ENCODE data around the gene ZNF791.
A peak's percentile ranks its signal among the peaks of the same experiment; 100 is the strongest.

ZNF791 gene

DNA sequence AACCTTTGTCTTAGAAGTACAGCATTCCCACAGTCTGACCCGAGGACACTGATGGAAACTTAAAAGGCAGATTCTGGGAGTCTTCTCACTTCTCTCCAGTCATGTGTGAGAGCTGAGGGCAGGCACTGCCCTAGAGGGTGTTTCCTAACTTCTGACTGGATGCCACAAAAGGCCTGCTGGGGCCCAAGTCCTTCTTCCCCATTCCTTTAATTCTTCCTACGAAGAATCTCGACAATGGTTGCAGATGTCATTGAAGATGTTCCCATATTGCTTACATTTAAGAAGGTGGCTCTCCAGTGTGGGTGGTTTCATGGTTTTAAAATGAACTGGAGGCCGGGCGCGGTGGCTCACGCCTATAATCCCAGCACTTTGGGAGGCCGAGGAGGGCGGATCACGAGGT is 32.1 kb upstream of the ZNF791 start:
- H3K36me3 ChIP-seq: peaks cover 44 to 77% (median 62%) of the 10 kb centered on the region in 3 donors
- TF ChIP-seq, protein P1, sequence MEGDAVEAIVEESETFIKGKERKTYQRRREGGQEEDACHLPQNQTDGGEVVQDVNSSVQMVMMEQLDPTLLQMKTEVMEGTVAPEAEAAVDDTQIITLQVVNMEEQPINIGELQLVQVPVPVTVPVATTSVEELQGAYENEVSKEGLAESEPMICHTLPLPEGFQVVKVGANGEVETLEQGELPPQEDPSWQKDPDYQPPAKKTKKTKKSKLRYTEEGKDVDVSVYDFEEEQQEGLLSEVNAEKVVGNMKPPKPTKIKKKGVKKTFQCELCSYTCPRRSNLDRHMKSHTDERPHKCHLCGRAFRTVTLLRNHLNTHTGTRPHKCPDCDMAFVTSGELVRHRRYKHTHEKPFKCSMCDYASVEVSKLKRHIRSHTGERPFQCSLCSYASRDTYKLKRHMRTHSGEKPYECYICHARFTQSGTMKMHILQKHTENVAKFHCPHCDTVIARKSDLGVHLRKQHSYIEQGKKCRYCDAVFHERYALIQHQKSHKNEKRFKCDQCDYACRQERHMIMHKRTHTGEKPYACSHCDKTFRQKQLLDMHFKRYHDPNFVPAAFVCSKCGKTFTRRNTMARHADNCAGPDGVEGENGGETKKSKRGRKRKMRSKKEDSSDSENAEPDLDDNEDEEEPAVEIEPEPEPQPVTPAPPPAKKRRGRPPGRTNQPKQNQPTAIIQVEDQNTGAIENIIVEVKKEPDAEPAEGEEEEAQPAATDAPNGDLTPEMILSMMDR (IDR thresholded peaks at IDR 0.05): no peak

DNA sequence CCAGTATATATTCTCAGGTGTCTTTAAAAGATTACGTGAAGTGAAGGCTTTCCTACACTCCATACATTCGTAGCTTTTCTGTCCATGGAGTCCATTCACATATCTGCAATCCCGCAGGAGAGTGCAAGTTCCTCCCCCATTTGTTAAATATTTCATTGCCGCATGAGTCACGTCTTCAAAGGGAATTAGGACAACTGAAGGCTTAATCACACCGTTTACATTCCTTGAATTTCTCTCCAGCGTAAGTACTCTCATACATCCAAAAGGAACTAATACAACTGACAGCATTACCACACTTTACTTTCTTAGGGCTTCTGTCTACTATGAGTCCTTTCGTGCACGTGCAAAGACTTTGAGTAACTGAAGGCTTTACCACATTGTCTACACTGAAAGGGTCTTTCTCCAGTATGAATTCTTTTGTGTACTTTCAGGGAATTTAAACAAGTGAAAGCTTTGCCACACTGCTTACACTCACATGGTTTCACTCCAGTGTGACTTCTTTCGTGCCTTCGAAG is 30.5 kb upstream of the ZNF791 start:
- no peak for DNase-seq
- Histone ChIP-seq H3K36me3 (peaks cover 44 to 81% (median 70%) of the 10 kb centered on the region in 3 donors), H3K9me3 (peaks cover 0 to 36% (median 16%) of the 10 kb centered on the region in 3 donors), H3K4me1 (no peaks in the 10 kb centered on the region), H3K27me3 (no peaks in the 10 kb centered on the region), H3K27ac (no peak overlapping the region), H3K4me3 (no peak overlapping the region)
- intact Hi-C loops (cut with DNase I; ENCODE audit: low total_unique reads): no loop called here
- TF ChIP-seq, protein P1 (IDR thresholded peaks at IDR 0.05): no peak

More for the DNA sequence above, 32.1 kb upstream of the ZNF791 start:
- Histone ChIP-seq H3K4me1 (no peaks in the 10 kb centered on the region), H3K9me3 (peaks cover 0 to 36% (median 16%) of the 10 kb centered on the region in 3 donors), H3K27ac (no peak overlapping the region), H3K27me3 (no peaks in the 10 kb centered on the region), H3K4me3 (no peak overlapping the region)
- intact Hi-C loops (cut with DNase I; ENCODE audit: low total_unique reads): no loop called here
- DNase-seq: no peak

DNA sequence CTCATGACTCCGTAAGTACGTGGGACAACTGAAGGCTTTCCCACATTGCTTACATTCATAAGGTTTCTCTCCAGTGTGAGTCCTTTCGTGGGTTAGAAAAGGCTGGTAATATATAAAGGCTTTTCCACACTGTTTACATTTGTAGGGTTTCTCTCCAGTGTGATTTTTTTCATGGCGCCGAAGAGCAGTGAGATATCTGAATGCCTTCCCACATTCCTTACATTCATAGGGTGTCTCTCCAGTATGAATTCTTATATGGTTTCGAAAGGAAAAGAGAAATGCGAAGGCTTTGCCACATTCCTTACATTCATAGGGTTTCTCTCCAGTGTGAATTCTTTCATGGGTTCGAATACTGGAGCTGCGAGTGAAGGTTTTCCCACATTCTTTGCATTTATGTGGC is 29.6 kb upstream of the ZNF791 start:
- intact Hi-C loops (cut with DNase I; ENCODE audit: low total_unique reads): no loop called here
- Histone ChIP-seq H3K36me3 (peaks cover 44 to 72% (median 70%) of the 10 kb centered on the region in 3 donors), H3K4me1 (no peaks in the 10 kb centered on the region), H3K9me3 (peaks cover 0 to 36% (median 16%) of the 10 kb centered on the region in 3 donors), H3K4me3 (no peak overlapping the region), H3K27me3 (no peaks in the 10 kb centered on the region), H3K27ac (no peak overlapping the region)
- TF ChIP-seq, protein P1 (IDR thresholded peaks at IDR 0.05): no peak
- no peak for DNase-seq

DNA sequence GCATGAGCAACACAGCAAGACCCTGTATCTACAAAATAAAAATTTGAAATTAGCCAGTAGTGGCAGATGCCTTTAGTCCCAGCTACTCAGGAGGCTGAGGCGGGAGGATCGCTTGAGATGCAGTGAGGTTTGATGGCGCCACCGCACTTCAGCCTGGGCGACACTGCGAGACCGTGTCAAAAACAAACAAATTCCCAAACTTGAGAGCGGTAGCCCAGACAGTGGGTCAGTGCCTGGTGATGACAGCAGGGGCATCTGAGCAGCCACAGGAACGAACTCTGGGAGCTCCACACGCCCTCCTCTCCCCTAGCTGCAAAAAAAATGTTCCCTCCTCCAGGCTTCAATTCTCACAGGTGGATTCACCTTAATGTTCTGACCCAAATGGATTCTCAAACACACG is 14.2 kb upstream of the ZNF791 start:
- Histone ChIP-seq H3K36me3 (peaks cover 4 to 37% (median 20%) of the 10 kb centered on the region in 3 donors), H3K9me3 (no peaks in the 10 kb centered on the region), H3K27ac (no peak overlapping the region), H3K4me1 (no peaks in the 10 kb centered on the region), H3K4me3 (no peak overlapping the region), H3K27me3 (no peaks in the 10 kb centered on the region)
- peak in 1 of 2 donors; percentile 16 for DNase-seq
- intact Hi-C loops (cut with DNase I; ENCODE audit: low total_unique reads): no loop called here
- TF ChIP-seq, protein P1 (IDR thresholded peaks at IDR 0.05): no peak

DNA sequence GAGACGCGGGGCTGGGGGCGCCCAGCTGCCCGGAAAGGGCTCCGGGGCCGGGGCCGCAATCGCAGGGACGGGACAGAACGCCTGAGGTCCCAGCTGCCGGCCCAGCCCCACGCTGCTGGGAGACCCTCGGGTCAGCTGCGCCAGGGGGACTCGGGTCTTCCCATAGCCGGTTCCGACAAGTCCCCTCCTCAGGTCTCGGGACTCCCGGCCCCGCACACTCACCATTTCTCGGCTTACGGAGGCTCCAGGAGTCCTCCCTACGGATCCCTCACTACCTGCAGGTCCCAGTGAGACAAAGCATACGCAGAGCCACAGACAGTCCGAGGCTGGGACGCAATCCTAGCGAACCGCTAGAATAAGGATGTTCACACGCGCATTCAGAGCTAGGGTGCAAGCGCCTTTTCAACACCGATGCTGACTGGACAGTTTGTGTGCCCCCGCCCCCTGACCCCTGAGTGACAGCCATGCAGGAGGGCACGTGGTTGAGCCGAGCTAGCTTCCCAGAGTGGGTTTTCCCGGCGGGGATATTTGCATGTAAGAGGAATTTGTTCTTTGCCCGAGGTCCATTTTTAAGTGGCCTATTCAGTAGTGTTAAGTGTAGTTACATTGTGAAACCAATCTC is 13.7 kb upstream of the ZNF791 start:
- Histone ChIP-seq H3K27me3 (no peaks in the 10 kb centered on the region), H3K9me3 (no peaks in the 10 kb centered on the region), H3K4me3 (no peak overlapping the region), H3K27ac (no peak overlapping the region), H3K4me1 (no peaks in the 10 kb centered on the region), H3K36me3 (peaks cover 4 to 35% (median 20%) of the 10 kb centered on the region in 3 donors)
- TF ChIP-seq, protein P1 (IDR thresholded peaks at IDR 0.05): no peak
- intact Hi-C loops (cut with DNase I; ENCODE audit: low total_unique reads): no loop called here
- peak in 1 of 2 donors; percentile 47 for DNase-seq

All from tibial artery (tissue), 4 donors.